Stimulated activated naive CD8-positive, alpha-beta T cell treated with anti-CD3 and anti-CD28 coated beads, Interleukin-15, Interleukin-2, amounts not matched to agents 100 ng/mL and 50 ng/mL, for 24 hours (primary cell): ENCODE results near the gene MGRN1.

Source experiments
- H3K27ac Mint-ChIP-seq: one replicate; pipeline ENCODE4 v1.8.0; 2021; ENCODE audit warnings: mild to moderate bottlenecking, mixed read lengths
- H3K27me3 Mint-ChIP-seq: one replicate; pipeline ENCODE4 v1.8.0; 2021; ENCODE audit warnings: mixed read lengths
- H3K36me3 Mint-ChIP-seq: one replicate; pipeline ENCODE4 v1.8.0; 2021; ENCODE audit warnings: low read depth, mixed read lengths
- H3K4me1 Mint-ChIP-seq: one replicate; pipeline ENCODE4 v1.8.0; 2021; ENCODE audit warnings: low read depth, mixed read lengths
- H3K4me3 Mint-ChIP-seq: one replicate; pipeline ENCODE4 v1.8.0; 2021; ENCODE audit warnings: mild to moderate bottlenecking, mixed read lengths
- H3K9me3 Mint-ChIP-seq: one replicate; pipeline ENCODE4 v1.8.0; 2021; ENCODE audit warnings: mixed read lengths

MGRN1 gene

DNA sequence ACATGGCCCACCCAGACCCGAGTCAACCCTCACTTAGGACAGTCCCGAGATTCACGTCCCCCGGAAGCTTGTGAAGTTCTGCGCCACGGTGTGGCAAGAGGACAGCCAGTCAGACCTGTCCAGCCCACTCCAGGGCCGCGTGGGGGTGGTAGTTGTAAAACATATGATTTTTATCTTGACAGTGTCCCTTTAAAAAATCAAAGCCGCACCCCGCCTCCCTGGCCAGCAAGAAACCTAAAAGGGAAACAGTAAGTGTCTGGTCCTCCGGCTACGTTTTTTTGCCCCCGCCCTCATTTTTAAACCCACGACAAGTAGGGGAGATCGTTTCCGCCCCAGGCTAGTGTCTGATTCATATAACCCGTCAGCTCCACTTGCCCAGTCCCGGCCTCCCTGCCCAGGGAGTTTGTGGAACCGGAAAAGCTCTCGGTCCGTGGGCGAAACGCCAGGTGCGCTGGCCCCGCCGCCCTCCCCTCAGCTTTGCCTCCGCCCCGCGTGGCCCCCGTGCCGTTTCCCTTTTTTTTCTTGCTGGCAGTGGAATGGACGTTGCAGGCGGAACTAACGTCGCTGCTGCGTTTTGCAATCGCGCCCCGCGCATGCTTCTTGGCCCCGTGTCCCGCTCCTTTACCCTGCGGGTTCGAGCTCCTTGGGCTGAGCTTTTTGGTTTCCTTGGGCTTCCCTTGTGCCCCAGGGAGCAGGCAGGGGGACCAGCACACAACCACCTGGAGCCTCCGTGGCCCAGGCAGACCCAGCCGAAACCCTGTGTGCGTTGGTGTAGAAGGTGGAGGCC, 55.4 kb downstream of the MGRN1 start:
- Mint-ChIP-seq H3K27ac (no peak overlapping the region), H3K9me3 (no peaks in the 10 kb centered on the region), H3K4me3 (no peak overlapping the region), H3K27me3 (no peaks in the 10 kb centered on the region), H3K4me1 (peaks cover 45% of the 10 kb centered on the region), H3K36me3 (peaks cover 11% of the 10 kb centered on the region)

DNA sequence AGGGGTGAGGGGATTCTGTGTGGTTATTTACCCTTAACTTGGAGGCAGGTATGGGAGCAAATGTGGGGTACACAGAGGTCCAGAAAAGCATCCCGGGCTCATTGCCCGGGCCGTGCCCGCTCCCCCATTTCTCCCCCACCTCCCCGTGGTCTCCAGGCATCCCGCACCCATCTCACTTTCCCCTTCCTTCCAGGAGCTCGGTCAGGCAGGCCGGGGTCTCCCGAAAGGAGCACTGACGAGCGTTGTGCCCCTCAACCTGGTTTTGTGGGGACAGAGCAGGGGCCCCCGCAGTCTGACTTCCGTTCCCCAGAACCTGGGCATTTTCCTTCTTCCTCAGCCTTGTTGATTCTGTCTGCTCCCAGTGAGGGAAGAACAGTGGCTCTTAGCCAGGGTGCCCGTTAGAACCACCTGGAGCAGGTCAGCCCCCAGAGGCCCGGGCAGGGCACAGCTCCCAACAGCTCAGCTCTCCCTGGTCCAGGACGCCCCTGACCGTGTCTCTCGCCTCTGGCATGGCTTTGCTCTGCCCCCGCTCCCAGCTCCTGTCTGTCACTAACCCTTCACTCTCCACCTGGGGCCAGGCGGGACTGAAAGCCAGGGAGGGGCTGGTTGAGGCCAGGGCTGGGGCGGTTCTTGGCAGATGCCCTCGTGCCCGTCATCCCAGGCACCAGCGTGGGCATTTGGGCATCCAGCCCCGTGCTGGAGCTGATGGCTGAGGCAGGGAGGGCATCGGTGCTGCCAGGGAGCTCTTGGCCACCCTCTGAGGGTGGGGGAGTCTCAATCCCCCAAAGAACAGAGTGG, 56.2 kb downstream of the MGRN1 start:
- peaks cover 13% of the 10 kb centered on the region for H3K36me3 Mint-ChIP-seq
- H3K4me3 Mint-ChIP-seq: no peak overlapping the region
- no peaks in the 10 kb centered on the region for H3K27me3 Mint-ChIP-seq
- H3K9me3 Mint-ChIP-seq: no peaks in the 10 kb centered on the region
- peak overlapping the region; percentile 26 for H3K27ac Mint-ChIP-seq
- peaks cover 39% of the 10 kb centered on the region for H3K4me1 Mint-ChIP-seq

DNA sequence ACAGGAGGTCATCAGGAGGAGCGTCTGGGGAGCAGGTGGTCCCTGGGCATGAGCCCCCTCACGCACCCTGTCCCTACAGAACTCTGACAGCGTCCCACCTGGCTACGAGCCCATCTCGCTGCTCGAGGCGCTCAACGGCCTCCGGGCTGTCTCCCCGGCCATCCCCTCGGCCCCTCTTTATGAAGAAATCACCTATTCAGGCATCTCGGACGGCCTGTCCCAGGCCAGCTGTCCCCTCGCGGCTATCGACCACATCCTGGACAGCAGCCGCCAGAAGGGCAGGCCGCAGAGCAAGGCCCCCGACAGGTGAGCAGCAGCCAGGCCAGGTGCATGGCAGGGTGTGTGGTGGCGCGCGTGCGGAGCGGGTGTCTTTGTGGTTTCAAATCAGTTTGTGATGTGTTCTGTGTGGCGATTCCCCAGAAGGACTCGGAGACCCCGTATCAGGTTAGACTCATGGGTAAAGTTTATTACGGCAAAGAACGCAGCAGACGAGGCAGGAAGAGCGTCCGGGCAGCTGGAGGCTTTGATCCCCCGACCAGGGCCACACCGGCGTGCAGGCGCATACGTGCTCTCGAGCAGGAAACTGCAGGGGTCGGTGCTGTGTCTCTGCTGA, 57.0 kb downstream of the MGRN1 start:
- H3K36me3 Mint-ChIP-seq: peaks cover 13% of the 10 kb centered on the region
- no peak overlapping the region for H3K27ac Mint-ChIP-seq
- H3K27me3 Mint-ChIP-seq: no peaks in the 10 kb centered on the region
- H3K4me3 Mint-ChIP-seq: no peak overlapping the region
- no peaks in the 10 kb centered on the region for H3K9me3 Mint-ChIP-seq
- peaks cover 31% of the 10 kb centered on the region for H3K4me1 Mint-ChIP-seq

DNA sequence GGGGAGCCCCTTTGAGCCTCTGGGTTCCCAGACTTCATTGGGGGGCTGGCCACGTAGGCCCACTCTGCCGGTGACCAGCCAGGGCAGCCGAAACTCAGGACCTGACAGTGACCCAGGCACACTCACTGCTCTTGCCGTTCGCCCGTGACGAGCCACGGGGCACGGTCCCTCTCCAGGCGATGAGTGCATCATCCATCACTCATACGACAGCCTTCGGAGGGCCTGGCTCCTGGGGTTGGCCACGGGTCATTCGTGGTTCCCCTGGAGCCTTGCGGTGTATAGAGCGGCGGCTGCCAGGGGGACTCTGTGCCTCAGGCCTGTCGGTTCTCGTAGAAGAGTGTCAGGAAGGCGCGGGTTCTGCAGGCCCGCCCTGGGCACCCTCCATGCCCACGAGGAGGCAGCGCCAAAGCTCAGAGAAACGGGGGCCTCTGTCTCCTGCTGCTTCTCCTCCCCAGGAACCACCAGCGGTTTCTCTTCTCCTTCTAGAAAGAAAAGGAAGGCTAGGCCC, 57.5 kb downstream of the MGRN1 start:
- no peak overlapping the region for H3K27ac Mint-ChIP-seq
- peaks cover 26% of the 10 kb centered on the region for H3K4me1 Mint-ChIP-seq
- H3K27me3 Mint-ChIP-seq: no peaks in the 10 kb centered on the region
- no peaks in the 10 kb centered on the region for H3K9me3 Mint-ChIP-seq
- H3K4me3 Mint-ChIP-seq: no peak overlapping the region
- H3K36me3 Mint-ChIP-seq: peaks cover 13% of the 10 kb centered on the region

DNA sequence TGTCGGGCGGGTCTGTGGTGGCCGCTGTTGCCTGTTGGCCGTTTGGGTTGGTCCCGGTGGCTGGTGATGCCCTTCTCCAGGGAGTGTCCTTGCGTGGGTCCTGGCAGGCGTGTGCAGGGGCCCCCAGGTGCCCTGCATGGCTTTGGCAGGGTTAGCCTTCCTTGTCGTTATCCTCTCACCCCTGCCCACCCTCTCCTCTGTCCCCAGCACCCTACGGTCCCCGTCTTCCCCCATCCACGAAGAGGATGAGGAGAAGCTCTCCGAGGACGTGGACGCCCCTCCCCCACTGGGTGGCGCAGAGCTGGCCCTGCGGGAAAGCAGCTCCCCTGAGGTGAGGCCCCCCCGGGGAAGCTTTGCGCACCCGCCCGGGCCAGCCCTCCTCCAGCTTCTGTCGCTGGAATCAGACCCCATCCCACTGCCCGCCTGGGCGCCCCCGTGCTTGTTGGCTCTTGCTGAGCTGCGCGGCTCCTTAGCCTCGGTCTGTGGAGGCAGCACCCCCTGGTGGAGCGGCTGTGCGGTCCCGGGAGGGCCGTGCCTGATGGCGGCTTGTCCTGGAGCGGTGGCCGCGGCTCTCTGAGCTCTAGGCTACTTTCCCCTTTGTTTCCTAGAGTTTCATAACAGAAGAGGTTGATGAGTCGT, 58.1 kb downstream of the MGRN1 start:
- Mint-ChIP-seq H3K4me1 (peaks cover 23% of the 10 kb centered on the region), H3K4me3 (no peak overlapping the region), H3K36me3 (peaks cover 13% of the 10 kb centered on the region), H3K27me3 (no peaks in the 10 kb centered on the region), H3K9me3 (no peaks in the 10 kb centered on the region), H3K27ac (no peak overlapping the region)

DNA sequence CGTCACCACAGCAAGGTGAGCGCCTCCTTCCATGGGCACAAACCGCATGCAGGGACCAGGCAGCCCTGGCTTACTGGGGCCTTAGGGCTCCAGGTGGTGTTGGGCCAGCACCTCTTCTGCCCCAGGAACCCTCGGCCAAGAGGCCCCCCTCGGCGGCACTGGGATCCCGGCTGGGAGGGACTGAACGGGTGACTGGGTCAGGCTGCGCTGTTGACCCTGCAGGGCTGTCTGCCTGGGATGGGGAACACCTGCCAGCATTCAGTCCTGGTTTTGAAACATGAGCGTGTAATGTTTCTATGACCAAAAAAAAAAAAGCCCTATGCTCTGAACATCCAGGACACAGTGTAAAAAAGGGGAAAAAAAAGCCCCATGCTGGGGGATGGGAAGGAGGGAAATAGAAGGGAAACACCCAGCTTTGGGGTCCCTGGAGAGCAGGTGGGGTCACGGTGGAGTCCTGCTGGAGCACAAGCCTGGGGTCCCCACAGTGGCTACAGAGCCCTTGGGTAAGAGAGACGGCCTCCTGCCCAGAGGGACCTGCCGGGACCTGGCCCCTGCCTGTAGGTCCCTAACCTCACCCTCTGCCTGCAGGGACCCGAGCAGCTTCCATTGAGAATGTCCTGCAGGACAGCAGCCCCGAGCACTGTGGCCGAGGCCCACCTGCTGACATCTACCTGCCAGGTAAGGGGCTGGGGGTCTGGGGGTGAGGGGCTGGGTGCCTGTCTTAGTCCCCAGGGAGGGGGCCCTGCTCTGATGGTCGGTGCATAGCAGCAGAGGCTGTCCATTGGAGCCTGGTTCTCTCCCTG, 58.8 kb downstream of the MGRN1 start:
- peaks cover 6% of the 10 kb centered on the region for H3K36me3 Mint-ChIP-seq
- H3K27me3 Mint-ChIP-seq: no peaks in the 10 kb centered on the region
- H3K9me3 Mint-ChIP-seq: no peaks in the 10 kb centered on the region
- H3K27ac Mint-ChIP-seq: no peak overlapping the region
- peaks cover 15% of the 10 kb centered on the region for H3K4me1 Mint-ChIP-seq
- no peak overlapping the region for H3K4me3 Mint-ChIP-seq

DNA sequence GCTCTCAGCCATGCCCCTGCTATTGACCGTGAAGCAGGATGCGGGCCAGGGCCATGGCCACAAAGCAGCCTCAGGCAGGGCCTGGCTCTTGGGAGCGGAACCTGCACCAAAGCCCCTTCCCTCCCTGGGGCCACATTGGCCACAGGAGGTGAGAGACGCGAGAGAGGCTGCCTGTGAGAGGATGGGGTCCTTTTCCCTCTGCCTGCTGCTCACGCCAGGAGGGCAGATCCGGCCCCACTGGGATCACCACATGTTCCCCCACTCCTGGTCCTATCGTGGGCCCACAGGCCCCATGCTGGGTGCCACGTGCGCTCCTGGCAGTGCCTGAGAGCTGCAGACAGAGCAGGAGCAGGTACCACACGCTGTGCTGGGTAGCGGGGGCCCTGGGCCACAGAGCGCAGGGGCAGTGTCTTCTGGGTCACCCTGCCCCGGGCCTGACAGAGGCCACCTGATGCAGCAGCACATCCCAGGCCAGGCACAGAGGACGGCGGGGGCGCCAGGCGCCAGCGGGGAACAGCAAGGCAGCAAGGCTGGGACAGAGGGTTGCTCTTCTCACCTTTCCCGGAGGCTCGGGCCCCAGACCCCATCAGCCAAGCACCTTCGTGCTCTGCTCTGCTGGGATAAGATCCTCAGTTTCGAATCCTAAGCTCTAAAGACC, 59.6 kb downstream of the MGRN1 start:
- peaks cover 6% of the 10 kb centered on the region for H3K36me3 Mint-ChIP-seq
- H3K9me3 Mint-ChIP-seq: no peaks in the 10 kb centered on the region
- no peaks in the 10 kb centered on the region for H3K27me3 Mint-ChIP-seq
- peaks cover 9% of the 10 kb centered on the region for H3K4me1 Mint-ChIP-seq
- H3K4me3 Mint-ChIP-seq: no peak overlapping the region
- H3K27ac Mint-ChIP-seq: no peak overlapping the region

DNA sequence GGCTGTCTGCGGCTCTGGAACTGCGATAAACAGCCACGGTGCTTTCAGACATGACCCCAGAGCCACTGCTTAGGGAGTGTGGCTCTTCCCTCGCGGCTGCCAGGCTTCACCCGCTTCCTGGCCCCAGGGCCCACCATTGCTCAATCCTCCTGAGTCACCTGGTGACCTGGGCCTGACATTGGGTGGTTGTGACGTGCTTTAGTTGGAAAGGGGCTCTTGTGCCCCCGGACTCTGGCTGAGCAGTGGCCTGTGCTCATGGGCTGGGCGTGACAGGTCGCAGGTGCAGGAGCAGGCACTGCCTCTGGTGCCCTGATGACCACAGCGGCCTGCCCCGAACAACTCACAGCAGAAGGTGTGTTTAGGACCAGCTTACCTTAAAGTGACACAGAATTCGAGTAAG, 60.1 kb downstream of the MGRN1 start:
- Mint-ChIP-seq H3K27me3 (no peaks in the 10 kb centered on the region), H3K36me3 (peaks cover 6% of the 10 kb centered on the region), H3K4me3 (no peak overlapping the region), H3K4me1 (peaks cover 9% of the 10 kb centered on the region), H3K27ac (no peak overlapping the region), H3K9me3 (no peaks in the 10 kb centered on the region)

DNA sequence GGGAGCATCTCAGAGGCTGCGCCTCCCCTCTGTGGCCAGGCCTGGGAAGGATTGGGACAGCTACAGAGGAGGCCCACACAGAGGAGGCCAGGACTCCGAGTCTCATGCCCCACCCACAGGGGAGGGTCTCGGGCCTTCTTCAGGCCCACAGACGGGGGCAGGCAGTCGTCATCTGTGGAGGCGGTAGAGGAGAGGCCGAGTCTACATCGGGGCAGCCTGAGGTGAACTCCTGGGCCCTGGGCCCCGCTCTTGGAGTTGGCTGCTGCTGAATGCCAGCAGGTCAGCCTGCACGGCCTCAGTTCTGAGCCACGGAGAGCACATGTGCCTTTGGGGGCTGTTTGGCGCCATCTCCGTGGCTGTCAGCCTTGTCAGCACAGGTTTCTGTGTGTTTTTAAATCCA, 60.7 kb downstream of the MGRN1 start:
- Mint-ChIP-seq H3K4me3 (no peak overlapping the region), H3K27me3 (no peaks in the 10 kb centered on the region), H3K36me3 (peaks cover 6% of the 10 kb centered on the region), H3K9me3 (no peaks in the 10 kb centered on the region), H3K27ac (no peak overlapping the region), H3K4me1 (peaks cover 9% of the 10 kb centered on the region)

DNA sequence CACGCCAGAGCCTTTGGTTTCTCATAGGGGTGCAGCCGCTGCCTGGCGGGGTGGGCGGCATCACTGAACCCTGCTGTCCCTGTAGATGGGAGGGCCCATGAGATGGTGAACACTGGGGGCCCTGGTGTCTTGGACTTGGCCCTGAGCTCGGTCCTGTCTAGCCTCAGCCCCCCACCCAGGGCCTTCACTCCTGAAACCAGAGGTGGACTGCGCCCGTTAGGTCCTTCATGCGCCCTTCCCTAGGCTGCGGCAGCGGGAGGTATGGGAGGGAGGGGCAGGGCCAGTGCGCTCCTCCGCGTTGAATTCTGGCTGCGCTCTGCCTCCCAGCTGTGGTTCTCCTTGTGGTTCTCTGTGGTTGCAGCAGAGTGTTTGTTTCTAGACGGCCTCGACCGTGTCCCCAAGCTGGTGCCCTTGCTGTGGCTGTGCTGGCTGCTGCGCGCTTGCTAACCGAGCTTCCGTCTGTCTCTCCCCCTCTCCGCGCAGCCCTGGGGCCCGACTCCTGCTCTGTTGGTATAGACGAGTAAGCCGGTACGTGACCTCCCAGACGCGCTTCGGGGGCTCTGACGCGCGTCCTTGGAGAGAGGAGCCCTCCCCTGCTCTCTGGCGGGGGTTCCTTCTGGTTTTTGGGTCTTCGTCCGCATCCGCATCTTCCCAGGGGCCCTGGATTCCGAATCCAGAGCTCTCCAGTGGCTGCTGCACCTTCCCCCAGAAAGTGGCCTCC, 61.3 kb downstream of the MGRN1 start:
- Mint-ChIP-seq H3K4me1 (peaks cover 9% of the 10 kb centered on the region), H3K9me3 (no peaks in the 10 kb centered on the region), H3K27me3 (no peaks in the 10 kb centered on the region), H3K4me3 (no peak overlapping the region), H3K36me3 (peaks cover 6% of the 10 kb centered on the region), H3K27ac (no peak overlapping the region)

DNA sequence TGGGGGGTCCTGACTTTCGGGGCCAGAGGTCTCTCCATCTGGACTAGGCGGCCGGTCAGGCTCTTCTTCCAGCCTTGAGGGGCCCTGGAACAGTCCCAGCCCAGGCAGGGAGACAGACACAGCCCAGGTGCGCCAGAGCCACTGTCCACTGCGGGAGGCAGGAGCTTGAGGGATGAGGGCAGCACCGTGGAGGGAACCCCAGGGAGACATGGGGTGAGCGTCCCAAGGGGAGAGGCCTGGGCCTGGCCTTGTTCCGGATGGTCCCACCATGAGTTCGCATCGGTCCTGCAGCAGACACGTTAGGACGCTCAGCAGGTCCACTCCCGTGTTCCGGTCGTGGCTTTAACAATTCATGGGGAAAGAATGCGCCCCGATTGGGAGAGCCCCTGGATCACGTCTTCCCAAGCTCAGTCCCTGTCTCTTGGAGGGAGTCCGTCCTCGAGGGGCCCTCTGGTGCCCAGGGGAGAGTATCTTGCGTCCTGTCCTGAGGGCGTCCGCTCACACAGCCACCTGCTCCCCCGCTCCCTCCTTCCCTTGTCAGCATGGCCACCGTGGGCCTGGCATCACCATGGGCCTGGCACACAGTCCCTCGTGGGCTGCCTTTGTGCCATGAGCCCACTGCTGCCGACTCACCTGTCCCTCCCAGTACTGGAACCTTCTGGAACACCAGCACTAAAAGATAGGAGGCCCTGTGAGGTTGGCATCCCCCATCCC, 62.0 kb downstream of the MGRN1 start:
- Mint-ChIP-seq H3K27me3 (no peaks in the 10 kb centered on the region), H3K27ac (no peak overlapping the region), H3K4me1 (peaks cover 7% of the 10 kb centered on the region), H3K36me3 (peaks cover 6% of the 10 kb centered on the region), H3K4me3 (no peak overlapping the region), H3K9me3 (no peaks in the 10 kb centered on the region)

DNA sequence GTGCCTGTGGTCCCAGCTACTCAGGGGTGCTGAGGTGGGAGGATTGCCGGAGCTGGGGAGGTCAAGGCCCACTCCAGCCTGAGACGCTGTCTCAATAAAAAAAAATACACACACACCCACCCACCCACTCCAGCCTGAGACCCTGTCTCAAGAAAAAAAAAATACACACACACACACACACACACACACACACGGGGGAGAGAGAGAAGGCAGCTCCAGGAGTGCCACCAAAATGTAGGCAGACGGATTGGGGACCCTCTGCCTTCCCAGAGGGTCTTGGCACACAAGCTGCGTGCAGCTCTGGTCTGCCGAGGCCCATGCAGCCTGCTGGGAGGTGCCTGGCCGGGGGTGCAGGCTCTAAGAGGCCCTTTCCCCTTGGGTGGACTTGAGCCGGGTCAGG, 62.8 kb downstream of the MGRN1 start:
- Mint-ChIP-seq H3K36me3 (peaks cover 6% of the 10 kb centered on the region), H3K4me1 (peaks cover 8% of the 10 kb centered on the region), H3K9me3 (no peaks in the 10 kb centered on the region), H3K4me3 (no peak overlapping the region), H3K27me3 (no peaks in the 10 kb centered on the region), H3K27ac (no peak overlapping the region)
